Mesothelial cell of epicardium (in vitro differentiated cells): ENCODE results near the gene ARID4B. TPM values are rescaled to one million over a fixed set of nuclear protein-coding genes. Genes with fewer than 3 reads are reported as not detected.
"Not testable (repeated sequence)": the region's sequence is repeated elsewhere in the genome, so short reads cannot be mapped to it uniquely, and the experiment has no call there.

Experiments used
- DNase-seq, 2 experiments: peaks; one replicate each; pipeline ENCODE4 v3.0.0; 2021; ENCODE audit warnings: low spot score in 2 of 2; ENCODE audit not compliant: unreplicated experiment in 2 of 2
- H3K27ac Mint-ChIP-seq: 2 replicates; pipeline ENCODE4 v1.8.0; 2021; ENCODE audit warnings: mixed read lengths
- H3K27me3 Mint-ChIP-seq: 2 replicates; pipeline ENCODE4 v1.8.0; 2021; ENCODE audit warnings: low read depth, mixed read lengths
- H3K36me3 Mint-ChIP-seq: 2 replicates; pipeline ENCODE4 v1.8.0; 2021; ENCODE audit warnings: mixed read lengths
- H3K4me1 Mint-ChIP-seq: 2 replicates; pipeline ENCODE4 v1.8.0; 2021; ENCODE audit warnings: mixed read lengths
- H3K4me3 Mint-ChIP-seq: 2 replicates; pipeline ENCODE4 v1.8.0; 2021; ENCODE audit warnings: mild to moderate bottlenecking, moderate library complexity, mixed read lengths
- H3K9me3 Mint-ChIP-seq: 2 replicates; pipeline ENCODE4 v1.8.0; 2021; ENCODE audit warnings: mixed read lengths
- total RNA-seq: library from RNA; stranded (reverse); gene quantifications from 3 replicates; pipeline ENCODE4 v1.2.1, GENCODE V29; 2021
- TF ChIP-seq, protein P1 (sequence below): fragments of 200-600 bp; sonication (generic); IDR thresholded peaks from one replicate; pipeline ENCODE4 v1.5.0; 2021; ENCODE audit warnings: antibody characterized with exemption; ENCODE audit not compliant: unreplicated experiment

ARID4B gene
- total RNA-seq, 1 donor from 2014 or later: 68.7 TPM

DNA sequence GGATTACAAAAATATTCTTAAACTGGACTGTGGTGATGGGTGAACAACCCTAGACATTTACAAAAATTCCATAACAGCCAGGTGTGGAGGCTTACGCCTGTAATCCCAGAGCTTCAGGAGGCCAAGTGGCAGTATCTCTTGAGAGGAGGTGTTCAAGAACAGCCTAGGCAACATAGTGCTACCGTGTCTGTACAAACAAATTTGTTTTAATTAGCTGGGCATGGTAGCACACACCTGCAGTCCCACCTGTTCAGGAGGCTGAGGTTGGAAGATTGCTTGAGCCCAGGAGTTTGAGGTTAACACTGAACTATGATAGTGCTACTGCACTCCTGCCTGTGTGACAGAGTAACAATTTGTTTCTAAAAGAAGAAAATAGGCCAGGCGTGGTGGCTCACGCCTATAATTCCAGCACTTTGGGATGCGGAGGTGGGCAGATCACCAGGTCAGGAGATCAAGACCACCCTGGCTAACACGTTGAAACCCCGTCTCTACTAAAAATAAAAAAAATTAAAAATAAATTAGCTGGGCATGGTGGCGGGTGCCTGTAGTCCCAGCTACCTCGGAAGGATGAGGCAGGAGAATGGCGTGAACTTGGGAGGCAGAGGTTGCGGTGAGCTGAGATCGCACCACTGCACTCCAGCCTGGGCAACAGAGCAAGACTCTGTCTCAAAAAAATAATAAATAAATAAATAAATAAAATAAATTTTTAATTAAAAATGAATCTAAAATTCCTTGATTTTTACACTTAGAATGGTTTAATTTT is 37.1 kb downstream of the ARID4B start:
- H3K36me3 Mint-ChIP-seq: peaks cover 3% of the 10 kb centered on the region
- TF ChIP-seq, protein P1, sequence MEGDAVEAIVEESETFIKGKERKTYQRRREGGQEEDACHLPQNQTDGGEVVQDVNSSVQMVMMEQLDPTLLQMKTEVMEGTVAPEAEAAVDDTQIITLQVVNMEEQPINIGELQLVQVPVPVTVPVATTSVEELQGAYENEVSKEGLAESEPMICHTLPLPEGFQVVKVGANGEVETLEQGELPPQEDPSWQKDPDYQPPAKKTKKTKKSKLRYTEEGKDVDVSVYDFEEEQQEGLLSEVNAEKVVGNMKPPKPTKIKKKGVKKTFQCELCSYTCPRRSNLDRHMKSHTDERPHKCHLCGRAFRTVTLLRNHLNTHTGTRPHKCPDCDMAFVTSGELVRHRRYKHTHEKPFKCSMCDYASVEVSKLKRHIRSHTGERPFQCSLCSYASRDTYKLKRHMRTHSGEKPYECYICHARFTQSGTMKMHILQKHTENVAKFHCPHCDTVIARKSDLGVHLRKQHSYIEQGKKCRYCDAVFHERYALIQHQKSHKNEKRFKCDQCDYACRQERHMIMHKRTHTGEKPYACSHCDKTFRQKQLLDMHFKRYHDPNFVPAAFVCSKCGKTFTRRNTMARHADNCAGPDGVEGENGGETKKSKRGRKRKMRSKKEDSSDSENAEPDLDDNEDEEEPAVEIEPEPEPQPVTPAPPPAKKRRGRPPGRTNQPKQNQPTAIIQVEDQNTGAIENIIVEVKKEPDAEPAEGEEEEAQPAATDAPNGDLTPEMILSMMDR: no peak
- DNase-seq: no peak
- no peak overlapping the region for H3K4me3 Mint-ChIP-seq
- no peaks in the 10 kb centered on the region for H3K27me3 Mint-ChIP-seq
- peaks cover 14% of the 10 kb centered on the region for H3K4me1 Mint-ChIP-seq
- H3K27ac Mint-ChIP-seq: no peak overlapping the region
- peaks cover 3% of the 10 kb centered on the region for H3K9me3 Mint-ChIP-seq

DNA sequence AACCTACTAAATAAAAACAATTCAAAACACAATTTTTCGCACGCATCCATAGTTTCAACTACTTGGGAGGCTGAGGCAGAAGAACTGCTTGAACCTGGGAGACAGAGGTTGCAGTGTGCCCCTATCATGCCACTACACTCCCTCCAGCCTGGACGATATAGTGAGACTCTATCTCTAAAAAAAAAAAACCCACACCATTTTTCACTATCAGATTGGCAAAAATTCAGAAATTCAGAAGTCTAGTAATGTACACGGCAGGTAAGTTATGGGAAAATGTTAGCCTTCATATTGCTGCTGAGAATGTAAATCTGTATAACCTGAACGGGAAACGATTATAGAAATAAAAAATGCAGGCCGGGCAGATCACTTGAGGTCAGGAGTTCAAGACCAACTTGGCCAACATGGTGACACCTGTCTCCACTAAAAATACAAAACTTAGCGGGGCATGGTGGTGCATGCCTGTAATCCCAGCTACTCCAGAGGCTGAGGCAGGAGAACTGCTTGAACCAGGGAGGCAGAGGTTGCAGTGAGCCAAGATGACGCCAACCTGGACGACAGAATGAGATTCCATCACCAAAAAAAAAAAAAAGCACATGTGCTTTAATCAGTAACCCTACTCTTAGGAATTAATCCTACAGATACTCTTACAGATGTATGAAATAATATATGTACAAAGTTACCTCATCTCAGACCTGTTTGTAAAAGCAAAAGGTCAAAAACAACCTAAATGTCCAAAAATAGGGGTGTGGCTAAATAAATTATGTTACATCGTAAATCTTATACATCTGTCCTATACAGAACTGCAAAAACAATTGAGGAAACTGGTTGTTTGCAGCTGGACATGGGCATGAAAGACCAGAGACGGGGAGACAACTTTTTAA is 37.9 kb downstream of the ARID4B start:
- H3K36me3 Mint-ChIP-seq: no peaks in the 10 kb centered on the region
- H3K27ac Mint-ChIP-seq: peak overlapping the region; percentile 72
- H3K9me3 Mint-ChIP-seq: peaks cover 3% of the 10 kb centered on the region
- H3K27me3 Mint-ChIP-seq: no peaks in the 10 kb centered on the region
- TF ChIP-seq, protein P1: no peak
- DNase-seq: no peak
- H3K4me1 Mint-ChIP-seq: peaks cover 17% of the 10 kb centered on the region
- no peak overlapping the region for H3K4me3 Mint-ChIP-seq

DNA sequence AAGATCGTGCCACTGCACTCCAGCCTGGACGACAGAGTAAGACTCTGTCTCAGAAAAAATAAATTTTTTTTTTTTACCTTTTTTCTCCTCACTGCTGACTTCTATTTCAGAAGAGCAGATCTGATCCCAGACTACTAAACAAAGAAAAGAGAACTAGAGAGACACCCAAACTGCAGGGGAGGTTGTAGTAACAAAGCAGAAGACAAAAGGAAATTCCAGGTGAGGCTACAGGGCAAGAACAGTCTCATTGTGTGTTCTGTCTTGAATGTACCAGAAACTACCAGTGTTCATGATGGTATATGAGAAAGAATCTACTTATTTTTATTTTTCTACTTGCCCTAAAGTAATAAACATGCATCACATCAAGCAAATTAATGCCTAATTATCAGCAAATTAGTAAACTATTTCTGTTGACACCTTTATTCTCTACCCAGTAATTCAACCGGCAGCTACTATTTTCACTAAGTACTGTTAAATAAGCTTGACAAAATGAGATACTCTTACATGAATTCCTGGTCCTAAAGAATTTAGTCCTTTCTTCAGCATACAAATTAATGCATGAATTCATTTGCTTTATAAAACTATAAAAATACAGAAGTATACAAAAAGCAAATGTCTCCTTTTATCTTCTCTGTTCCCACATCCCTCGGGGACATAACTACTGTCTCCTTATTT is 40.6 kb downstream of the ARID4B start:
- TF ChIP-seq, protein P1: no peak
- no peak overlapping the region for H3K4me3 Mint-ChIP-seq
- DNase-seq: no peak
- H3K27ac Mint-ChIP-seq: peak overlapping the region; percentile 25
- peaks cover 15% of the 10 kb centered on the region for H3K4me1 Mint-ChIP-seq
- no peaks in the 10 kb centered on the region for H3K27me3 Mint-ChIP-seq
- H3K36me3 Mint-ChIP-seq: no peaks in the 10 kb centered on the region
- peaks cover 3% of the 10 kb centered on the region for H3K9me3 Mint-ChIP-seq

DNA sequence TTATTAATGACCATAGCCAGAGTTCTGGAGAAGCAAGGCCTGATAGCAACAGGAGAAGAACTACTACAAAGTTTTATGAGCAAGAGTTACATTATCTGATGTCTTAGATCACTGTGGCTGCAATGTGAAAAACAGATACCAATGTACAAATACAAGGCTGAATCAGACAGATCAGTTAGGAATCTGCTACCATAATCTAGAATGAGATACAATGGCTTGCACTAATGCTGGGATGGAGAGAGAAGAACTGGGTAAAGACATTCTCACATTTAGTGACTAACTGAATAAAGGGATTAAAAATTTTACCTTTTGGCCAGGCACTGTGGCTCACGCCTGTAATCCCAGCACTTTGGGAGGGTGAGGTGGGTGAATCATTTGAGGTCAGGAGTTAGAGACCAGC is 41.3 kb downstream of the ARID4B start:
- TF ChIP-seq, protein P1: no peak
- H3K4me3 Mint-ChIP-seq: no peak overlapping the region
- H3K9me3 Mint-ChIP-seq: peaks cover 3% of the 10 kb centered on the region
- no peak for DNase-seq
- no peaks in the 10 kb centered on the region for H3K27me3 Mint-ChIP-seq
- H3K4me1 Mint-ChIP-seq: peaks cover 15% of the 10 kb centered on the region
- no peaks in the 10 kb centered on the region for H3K36me3 Mint-ChIP-seq
- H3K27ac Mint-ChIP-seq: no peak overlapping the region

DNA sequence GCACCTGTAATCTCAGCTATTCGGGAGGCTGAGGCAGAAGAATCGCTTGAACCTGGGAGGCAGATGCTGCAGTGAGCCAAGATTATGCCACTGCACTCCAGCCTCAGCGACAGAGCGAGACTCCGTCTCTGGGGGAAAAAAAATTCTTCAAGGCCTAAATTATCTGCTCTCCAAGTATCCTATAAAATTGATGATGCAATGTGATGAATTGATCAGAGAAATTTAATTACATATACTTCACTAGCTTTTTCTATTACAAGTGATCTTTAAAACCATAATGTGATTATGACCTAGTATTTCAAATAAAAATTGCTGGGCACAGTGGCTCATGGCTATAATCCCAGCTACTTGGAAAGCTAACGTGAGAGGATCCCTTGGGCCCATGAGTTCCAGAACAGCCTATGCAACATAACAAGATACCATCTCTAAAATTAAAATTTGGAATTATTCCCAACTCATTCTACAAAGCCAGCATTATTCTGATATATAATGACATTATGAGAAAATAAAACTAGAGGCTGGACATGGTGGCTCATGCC is 43.7 kb downstream of the ARID4B start:
- TF ChIP-seq, protein P1: no peak
- no peaks in the 10 kb centered on the region for H3K36me3 Mint-ChIP-seq
- H3K27me3 Mint-ChIP-seq: no peaks in the 10 kb centered on the region
- H3K9me3 Mint-ChIP-seq: peaks cover 3% of the 10 kb centered on the region
- H3K4me3 Mint-ChIP-seq: no peak overlapping the region
- no peak overlapping the region for H3K27ac Mint-ChIP-seq
- H3K4me1 Mint-ChIP-seq: peaks cover 17% of the 10 kb centered on the region
- no peak for DNase-seq

DNA sequence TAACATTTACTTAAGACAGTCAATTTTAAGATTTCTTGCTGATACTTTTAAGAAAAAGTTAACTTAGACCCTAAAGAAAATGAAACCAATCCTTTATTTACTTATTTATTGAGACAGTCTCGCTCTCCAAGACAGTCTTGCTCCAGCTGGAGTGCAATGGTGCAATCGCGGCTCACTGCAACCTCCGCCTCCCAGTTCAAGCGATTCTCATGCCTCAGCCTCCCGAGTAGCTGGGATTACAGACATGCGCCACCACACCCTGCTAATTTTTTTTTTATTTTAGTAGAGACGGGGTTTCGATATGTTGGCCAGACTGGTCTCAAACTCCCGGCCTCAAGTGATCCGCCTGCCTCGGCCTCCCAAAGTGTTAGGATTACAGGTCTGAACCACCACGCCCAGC is 44.3 kb downstream of the ARID4B start:
- not testable (repeated sequence) for H3K9me3 Mint-ChIP-seq, H3K27ac Mint-ChIP-seq, H3K27me3 Mint-ChIP-seq, DNase-seq, H3K36me3 Mint-ChIP-seq, H3K4me3 Mint-ChIP-seq
- H3K4me1 Mint-ChIP-seq: peaks cover 19% of the 10 kb centered on the region
